Prostate gland (tissue), 2 donors: ENCODE data around the gene TIAM2. TPM values are rescaled to one million over a fixed set of nuclear protein-coding genes. Genes with fewer than 3 reads are reported as not detected.

Source experiments
- DNase-seq: peaks from one replicate; pipeline ENCODE4 v3.0.0-alpha.2; 2019; ENCODE audit warnings: low spot score
- H3K27ac ChIP-seq, 2 donors: fragments of 200-600 bp; sonication (generic); 2 replicates each; pipeline ENCODE4 v1.5.1; 2017 to 2019
- H3K27me3 ChIP-seq: fragments of 200-600 bp; sonication (generic); replicated peaks from 2 replicates; pipeline ENCODE4 v1.5.1; 2019; ENCODE audit not compliant: insufficient read depth
- H3K36me3 ChIP-seq, 2 donors: fragments of 200-600 bp; sonication (generic); 1 replicate in 1 of 2; 2 replicates in 1 of 2; pipeline versions ENCODE4 v1.5.1 to v1.8.1; 2017 to 2019
- H3K4me1 ChIP-seq: fragments of 200-600 bp; sonication (generic); replicated peaks from 2 replicates; pipeline ENCODE4 v1.5.1; 2019
- H3K4me3 ChIP-seq, 2 donors: fragments of 200-600 bp; sonication (generic); 2 replicates each; pipeline ENCODE4 v1.5.1; 2017 to 2019
- H3K9me3 ChIP-seq: fragments of 200-600 bp; sonication (generic); 2 replicates; pipeline ENCODE4 v1.5.1; 2017
- POLR2A ChIP-seq: fragments of 450-650 bp; IDR thresholded peaks from one replicate; pipeline ENCODE4 v1.6.1; 2016; ENCODE audit warnings: antibody characterized with exemption, mild to moderate bottlenecking
- POLR2AphosphoS5 ChIP-seq: sonication (generic); formaldehyde crosslinking; IDR thresholded peaks from one replicate; pipeline ENCODE4 v1.6.1; 2017; ENCODE audit warnings: antibody characterized with exemption
- WGBS: methylation state at CpG from one replicate; pipeline ENCODE4 v1.1.5; 2018; 5-methylcytosine and 5-hydroxymethylcytosine counted together
- intact Hi-C: fragments of 100-400 bp; cut with DNase I; formaldehyde crosslinking; loops from one replicate; pipeline ENCODE4 v1.14.2; 2022
- total RNA-seq, 2 donors: library from RNA; depleted of rRNA; stranded (reverse); fragments of >200 nt; gene quantifications; one replicate each; pipeline ENCODE4 v1.1.0, GENCODE V29; 2016
- TF ChIP-seq, protein P1 (sequence below), 4 experiments: fragments of 200-600 bp in 2 of 4; fragments of 450-650 bp in 2 of 4; sonication (generic) in 2 of 4; IDR thresholded peaks; 1 replicate in 3 of 4; 2 replicates in 1 of 4; pipeline ENCODE4 v1.5.1; 2016 to 2019; ENCODE audit warnings: antibody characterized with exemption in 4 of 4, mild to moderate bottlenecking in 2 of 4, moderate library complexity in 2 of 4

The TIAM2 gene
- total RNA-seq, 2 donors from 2014 or later = 13.1 to 21.6 TPM

DNA sequence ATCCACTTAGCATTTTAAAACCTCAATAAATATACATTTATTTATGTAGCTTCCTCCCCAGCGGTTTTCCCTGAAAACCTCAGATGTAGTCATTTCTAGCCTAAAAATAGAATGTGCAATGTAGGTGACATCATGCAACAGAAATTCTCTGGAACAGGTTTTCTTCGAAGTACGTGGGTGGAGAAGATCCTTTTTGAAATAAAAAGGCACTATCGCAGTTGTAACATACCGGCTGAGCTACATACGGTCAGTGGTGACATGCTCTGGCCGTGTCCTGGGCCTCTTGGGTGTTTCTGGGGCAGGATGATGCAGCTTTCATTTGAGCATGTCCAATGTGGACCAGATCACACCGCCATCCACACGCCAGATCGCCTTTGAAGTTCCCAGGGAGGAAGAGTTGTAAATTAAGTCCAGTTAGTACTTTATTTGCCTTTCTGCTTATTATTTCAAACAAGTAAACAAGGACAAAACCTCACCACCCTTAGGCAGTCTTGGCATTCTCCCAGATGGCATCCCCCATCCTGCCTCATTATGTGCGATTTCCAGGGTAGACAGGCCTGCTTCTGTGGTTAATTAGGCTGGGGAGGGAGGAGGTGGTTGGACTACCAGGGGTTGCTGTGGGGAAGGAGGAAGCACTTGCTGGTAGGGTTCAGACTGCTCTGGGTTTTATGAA is 159.2 kb downstream of the TIAM2 start:
- Histone ChIP-seq H3K36me3 (no peaks in the 10 kb centered on the region), H3K9me3 (no peaks in the 10 kb centered on the region), H3K4me1 (no peaks in the 10 kb centered on the region), H3K27me3 (no peaks in the 10 kb centered on the region), H3K27ac (no peak overlapping the region), H3K4me3 (no peak overlapping the region)
- TF ChIP-seq POLR2A (no peak), POLR2AphosphoS5 (no peak)
- TF ChIP-seq, protein P1, sequence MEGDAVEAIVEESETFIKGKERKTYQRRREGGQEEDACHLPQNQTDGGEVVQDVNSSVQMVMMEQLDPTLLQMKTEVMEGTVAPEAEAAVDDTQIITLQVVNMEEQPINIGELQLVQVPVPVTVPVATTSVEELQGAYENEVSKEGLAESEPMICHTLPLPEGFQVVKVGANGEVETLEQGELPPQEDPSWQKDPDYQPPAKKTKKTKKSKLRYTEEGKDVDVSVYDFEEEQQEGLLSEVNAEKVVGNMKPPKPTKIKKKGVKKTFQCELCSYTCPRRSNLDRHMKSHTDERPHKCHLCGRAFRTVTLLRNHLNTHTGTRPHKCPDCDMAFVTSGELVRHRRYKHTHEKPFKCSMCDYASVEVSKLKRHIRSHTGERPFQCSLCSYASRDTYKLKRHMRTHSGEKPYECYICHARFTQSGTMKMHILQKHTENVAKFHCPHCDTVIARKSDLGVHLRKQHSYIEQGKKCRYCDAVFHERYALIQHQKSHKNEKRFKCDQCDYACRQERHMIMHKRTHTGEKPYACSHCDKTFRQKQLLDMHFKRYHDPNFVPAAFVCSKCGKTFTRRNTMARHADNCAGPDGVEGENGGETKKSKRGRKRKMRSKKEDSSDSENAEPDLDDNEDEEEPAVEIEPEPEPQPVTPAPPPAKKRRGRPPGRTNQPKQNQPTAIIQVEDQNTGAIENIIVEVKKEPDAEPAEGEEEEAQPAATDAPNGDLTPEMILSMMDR (IDR thresholded peaks at IDR 0.05) = no peak
- intact Hi-C loops = no loop called here
- 38% methylated on average over 11 of the region's 11 CpGs for WGBS
- no peak for DNase-seq

DNA sequence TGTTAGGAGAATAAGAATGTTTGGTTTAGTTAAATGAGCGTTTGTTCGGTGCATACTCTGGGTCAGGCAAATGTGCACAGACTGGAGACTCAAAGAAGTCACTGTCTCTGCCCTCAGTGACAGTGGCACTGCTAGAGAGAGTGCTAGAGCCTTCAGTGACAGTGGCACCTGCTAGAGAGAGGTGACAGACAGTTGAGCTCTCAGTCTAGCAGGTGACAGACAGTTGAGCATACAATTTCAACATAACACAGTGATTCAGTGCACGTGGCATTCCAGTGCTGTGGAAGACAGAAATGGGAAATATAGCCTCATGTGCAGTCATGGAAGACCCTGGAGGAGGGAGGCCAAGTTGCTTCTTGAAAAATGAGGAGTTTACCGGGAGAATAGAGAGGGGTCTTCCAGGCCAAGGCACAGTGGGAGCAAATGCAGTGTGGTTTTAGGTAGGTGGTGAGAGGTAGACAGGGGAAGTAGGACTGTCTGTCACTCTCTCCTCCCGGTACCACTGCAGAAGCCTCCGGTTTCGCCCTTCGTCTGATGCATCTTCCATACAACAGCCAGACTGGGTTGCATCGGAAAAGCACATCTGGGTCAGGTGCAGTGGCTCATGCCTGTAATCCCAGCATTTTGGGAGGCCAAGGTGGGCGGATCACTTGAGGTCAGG is 160.8 kb downstream of the TIAM2 start:
- Histone ChIP-seq H3K36me3 (no peaks in the 10 kb centered on the region), H3K9me3 (no peaks in the 10 kb centered on the region), H3K4me1 (no peaks in the 10 kb centered on the region), H3K4me3 (no peak overlapping the region), H3K27ac (no peak overlapping the region), H3K27me3 (no peaks in the 10 kb centered on the region)
- TF ChIP-seq POLR2AphosphoS5 (no peak), POLR2A (no peak)
- TF ChIP-seq, protein P1 (IDR thresholded peaks at IDR 0.05) = no peak
- no peak for DNase-seq
- WGBS = 89% methylated on average over 10 of the region's 10 CpGs
- intact Hi-C loops = no loop called here

DNA sequence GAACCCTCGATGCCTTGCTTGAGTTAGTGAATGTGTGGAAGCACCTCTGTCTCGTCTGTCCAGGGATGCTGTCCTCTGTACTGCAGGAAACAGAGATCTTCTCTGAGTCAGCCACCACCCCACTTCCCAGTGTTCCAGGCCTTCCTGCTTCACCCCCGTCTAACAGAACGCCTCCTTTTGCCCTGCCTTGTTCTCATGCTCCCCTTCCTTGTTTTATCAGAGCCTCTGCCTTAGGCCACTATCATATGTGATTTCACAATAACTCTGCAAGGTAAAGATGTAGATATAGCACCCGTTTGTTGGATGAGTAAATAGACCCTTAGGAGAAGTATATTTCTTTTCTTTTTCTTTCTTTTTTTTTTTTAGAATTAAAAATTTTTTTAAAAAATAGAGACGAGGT is 162.0 kb downstream of the TIAM2 start:
- Histone ChIP-seq H3K4me3 (no peak overlapping the region), H3K4me1 (no peaks in the 10 kb centered on the region), H3K27me3 (no peaks in the 10 kb centered on the region), H3K36me3 (no peaks in the 10 kb centered on the region), H3K9me3 (no peaks in the 10 kb centered on the region), H3K27ac (no peak overlapping the region)
- no peak for DNase-seq
- TF ChIP-seq POLR2AphosphoS5 (no peak), POLR2A (no peak)
- TF ChIP-seq, protein P1 (IDR thresholded peaks at IDR 0.05) = no peak
- intact Hi-C loops = no loop called here
- WGBS = 87% methylated on average over 6 of the region's 6 CpGs

DNA sequence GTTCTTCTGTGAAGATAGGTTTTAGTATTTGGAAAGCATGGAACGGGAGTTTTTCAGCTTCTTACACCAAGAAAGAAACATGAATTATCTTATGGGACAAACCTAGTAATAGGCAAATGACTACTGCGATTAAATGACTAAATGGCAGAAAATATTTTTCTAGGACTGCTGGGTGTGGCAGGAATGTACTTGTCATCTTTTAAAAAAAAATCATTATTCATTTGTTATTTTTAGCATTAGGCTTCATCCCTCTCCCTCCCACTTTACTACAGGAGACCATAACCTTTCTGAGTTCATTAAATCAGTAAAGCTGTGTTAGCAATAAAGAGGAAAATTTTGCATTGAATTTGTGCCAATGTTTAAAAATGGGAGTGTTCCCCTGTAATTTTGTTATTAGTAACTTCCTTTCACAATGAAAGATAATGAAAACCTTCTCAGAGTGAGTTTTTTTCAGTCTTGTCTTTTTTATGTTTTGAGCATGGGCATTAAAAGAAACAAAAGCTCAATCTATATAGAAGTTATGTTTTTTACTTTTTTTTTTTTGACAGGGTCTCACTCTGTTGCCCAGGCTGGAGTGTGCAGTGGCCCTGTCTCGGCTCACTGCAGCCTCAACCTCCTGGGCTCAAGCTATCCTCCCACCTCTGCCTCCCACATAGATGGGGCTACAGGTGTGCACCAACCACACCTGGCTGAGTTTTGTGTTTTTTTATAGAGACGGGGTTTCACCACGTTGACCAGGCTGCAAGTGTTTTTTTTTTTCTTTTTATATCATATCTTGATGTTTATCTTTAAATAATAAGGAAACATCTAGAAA is 163.1 kb downstream of the TIAM2 start:
- H3K9me3 ChIP-seq = no peaks in the 10 kb centered on the region
- intact Hi-C loops = no loop called here

More for the DNA sequence above, 163.1 kb downstream of the TIAM2 start:
- Histone ChIP-seq H3K27me3 (no peaks in the 10 kb centered on the region), H3K27ac (no peak overlapping the region), H3K36me3 (no peaks in the 10 kb centered on the region), H3K4me1 (no peaks in the 10 kb centered on the region), H3K4me3 (no peak overlapping the region)
- TF ChIP-seq POLR2A = no peak
- TF ChIP-seq, protein P1 (IDR thresholded peaks at IDR 0.05) = no peak
- TF ChIP-seq POLR2AphosphoS5 = no peak
- no peak for DNase-seq
- WGBS = 69% methylated on average over 5 of the region's 5 CpGs
